ENCODE measurements around the gene TRAPPC1. TPM values are rescaled to one million over a fixed set of nuclear protein-coding genes. Genes with fewer than 3 reads are reported as not detected.

Gene TRAPPC1
- total RNA-seq, 2 experiments from 2014 or later = 39.3 to 39.5 TPM

GRCh38 chr17:7916385-7916682 lies 15.4 kb downstream of the TRAPPC1 start:
- no peaks in the 10 kb centered on the region for H3K9me3 Mint-ChIP-seq
- H3K36me3 Mint-ChIP-seq (ENCODE audit: low read depth) = peaks cover 12% of the 10 kb centered on the region
- peak overlapping the region; percentile 77 for H3K4me3 Mint-ChIP-seq
- peak overlapping the region; percentile 90 for H3K27ac Mint-ChIP-seq
- TF ChIP-seq, protein P1, sequence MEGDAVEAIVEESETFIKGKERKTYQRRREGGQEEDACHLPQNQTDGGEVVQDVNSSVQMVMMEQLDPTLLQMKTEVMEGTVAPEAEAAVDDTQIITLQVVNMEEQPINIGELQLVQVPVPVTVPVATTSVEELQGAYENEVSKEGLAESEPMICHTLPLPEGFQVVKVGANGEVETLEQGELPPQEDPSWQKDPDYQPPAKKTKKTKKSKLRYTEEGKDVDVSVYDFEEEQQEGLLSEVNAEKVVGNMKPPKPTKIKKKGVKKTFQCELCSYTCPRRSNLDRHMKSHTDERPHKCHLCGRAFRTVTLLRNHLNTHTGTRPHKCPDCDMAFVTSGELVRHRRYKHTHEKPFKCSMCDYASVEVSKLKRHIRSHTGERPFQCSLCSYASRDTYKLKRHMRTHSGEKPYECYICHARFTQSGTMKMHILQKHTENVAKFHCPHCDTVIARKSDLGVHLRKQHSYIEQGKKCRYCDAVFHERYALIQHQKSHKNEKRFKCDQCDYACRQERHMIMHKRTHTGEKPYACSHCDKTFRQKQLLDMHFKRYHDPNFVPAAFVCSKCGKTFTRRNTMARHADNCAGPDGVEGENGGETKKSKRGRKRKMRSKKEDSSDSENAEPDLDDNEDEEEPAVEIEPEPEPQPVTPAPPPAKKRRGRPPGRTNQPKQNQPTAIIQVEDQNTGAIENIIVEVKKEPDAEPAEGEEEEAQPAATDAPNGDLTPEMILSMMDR (IDR thresholded peaks at IDR 0.05) = no peak
- Histone ChIP-seq H3K4me1 (ENCODE audit: insufficient read depth, low read length) (peaks cover 35% of the 10 kb centered on the region), H3K9me3 (ENCODE audit: control insufficient read depth in 1 of 2, insufficient read depth in 1 of 2, low read length in 2 of 2) (no peaks in the 10 kb centered on the region), H3K27me3 (ENCODE audit: control insufficient read depth in 1 of 2, insufficient read depth in 2 of 2, low read length in 2 of 2) (no peaks in the 10 kb centered on the region), H3K36me3 (ENCODE audit: insufficient read depth, low read length) (peaks cover 14% of the 10 kb centered on the region), H3K4me3 (ENCODE audit: low read length) (peak overlapping the region; percentile 77), H3K27ac (ENCODE audit: low read depth in 1 of 2, low read length in 2 of 2) (peak overlapping the region; percentile 64 to 77)
- no peak for DNase-seq
- H3K27me3 Mint-ChIP-seq = no peaks in the 10 kb centered on the region
- peaks cover 30% of the 10 kb centered on the region for H3K4me1 Mint-ChIP-seq (ENCODE audit: low read depth)
- CTCF ChIA-PET = interaction anchor here (0.9 to 3.8 kb wide), 5 partner anchors 16 to 141 kb away, joined by 4 to 50 read pairs (median 6); partner anchors contain the start of genes CNTROB and TRAPPC1
- ATAC-seq (ENCODE audit: poor library complexity) = no peak
- POLR2A ChIA-PET = interaction anchor here (0.6 to 4.3 kb wide), 24 partner anchors 10 to 305 kb away, joined by 3 to 60 read pairs (median 4); partner anchors contain the start of genes CNTROB, CYB5D1, KCNAB3 and NAA38
- intact Hi-C loops (cut with DNase I, micrococcal nuclease) = loop anchor here (1.0 to 10.0 kb wide), 4 partner anchors 14 to 92 kb away; partner anchors contain the start of gene CNTROB (in 1 of the 2)

DNA sequence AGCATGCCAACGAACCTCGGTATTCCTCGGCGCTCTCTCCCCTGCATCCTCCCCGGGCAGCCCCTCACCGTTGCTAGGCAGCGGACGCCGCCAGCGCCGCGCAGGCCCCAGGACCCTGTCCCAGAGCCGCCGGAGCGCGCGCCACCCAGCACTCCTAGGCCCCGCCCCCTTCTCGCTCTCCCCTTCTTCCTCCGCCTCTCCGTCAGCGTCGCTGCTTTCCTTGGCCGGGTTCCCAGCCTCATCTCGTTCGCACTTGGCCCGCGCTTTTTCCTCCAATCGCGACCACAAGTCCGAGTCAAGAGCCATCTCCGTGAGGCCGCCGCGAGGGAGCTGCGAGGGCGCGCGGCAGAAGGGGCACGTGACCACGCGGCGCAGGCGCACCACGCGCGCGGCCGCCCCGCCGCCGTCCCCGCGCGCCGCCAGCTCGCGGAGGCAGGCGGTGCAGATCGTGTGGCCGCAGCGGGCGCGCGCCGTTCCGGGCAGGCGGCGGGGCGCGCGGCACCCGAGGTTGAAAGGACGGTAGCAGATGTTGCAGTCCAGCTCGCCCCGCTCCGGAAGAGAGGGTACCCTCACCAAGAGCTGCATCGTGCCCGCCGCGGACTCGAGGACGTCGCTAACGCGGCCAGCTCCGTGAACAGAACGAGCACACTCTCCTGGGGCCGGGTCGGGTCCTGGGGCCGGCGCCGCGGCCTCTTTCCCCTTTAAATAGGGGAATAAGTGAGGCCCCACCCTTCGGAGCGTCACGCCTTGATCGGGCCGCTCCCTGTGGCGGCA lies 15.9 kb downstream of the TRAPPC1 start, which contains the start of gene RNF227:
Gene RNF227, minus strand, starts transcription at position 679 of the 774 bp plus-strand sequence. Its CDS starts 94 bp downstream, at position 585.
- CTCF ChIA-PET = interaction anchor here (0.9 to 3.8 kb wide), 5 partner anchors 16 to 141 kb away, joined by 4 to 50 read pairs (median 6); partner anchors contain the start of genes CNTROB and TRAPPC1
- peak; percentile 68 to 94 (median 74) for DNase-seq
- intact Hi-C loops (cut with DNase I, micrococcal nuclease) = loop anchor here (1.0 to 10.0 kb wide), 5 partner anchors 15 to 91 kb away; partner anchors contain the start of genes CHD3 (in 1 of the 2) and CNTROB (in 1 of the 2)
- H3K27me3 Mint-ChIP-seq = no peaks in the 10 kb centered on the region
- Histone ChIP-seq H3K9me3 (ENCODE audit: control insufficient read depth in 1 of 2, insufficient read depth in 1 of 2, low read length in 2 of 2) (no peaks in the 10 kb centered on the region), H3K36me3 (ENCODE audit: insufficient read depth, low read length) (peaks cover 20% of the 10 kb centered on the region), H3K27ac (ENCODE audit: low read depth in 1 of 2, low read length in 2 of 2) (peak within 1 kb of the TSS; percentile 71 to 80), H3K27me3 (ENCODE audit: control insufficient read depth in 1 of 2, insufficient read depth in 2 of 2, low read length in 2 of 2) (no peaks in the 10 kb centered on the region), H3K4me3 (ENCODE audit: low read length) (peak within 1 kb of the TSS; percentile 77), H3K4me1 (ENCODE audit: insufficient read depth, low read length) (peaks cover 35% of the 10 kb centered on the region)
- TF ChIP-seq, protein P1 (IDR thresholded peaks at IDR 0.05) = no peak
- H3K9me3 Mint-ChIP-seq = no peaks in the 10 kb centered on the region
- peaks cover 17% of the 10 kb centered on the region for H3K36me3 Mint-ChIP-seq (ENCODE audit: low read depth)
- POLR2A ChIA-PET = interaction anchor here (0.6 to 4.3 kb wide), 27 partner anchors 11 to 305 kb away, joined by 3 to 60 read pairs (median 4); partner anchors contain the start of genes CNTROB, CYB5D1, KCNAB3 and NAA38
- peaks cover 30% of the 10 kb centered on the region for H3K4me1 Mint-ChIP-seq (ENCODE audit: low read depth)
- peak; percentile 73 for ATAC-seq (ENCODE audit: poor library complexity)
- H3K27ac Mint-ChIP-seq = peak within 1 kb of the TSS; percentile 90
- peak within 1 kb of the TSS; percentile 89 for H3K4me3 Mint-ChIP-seq

DNA sequence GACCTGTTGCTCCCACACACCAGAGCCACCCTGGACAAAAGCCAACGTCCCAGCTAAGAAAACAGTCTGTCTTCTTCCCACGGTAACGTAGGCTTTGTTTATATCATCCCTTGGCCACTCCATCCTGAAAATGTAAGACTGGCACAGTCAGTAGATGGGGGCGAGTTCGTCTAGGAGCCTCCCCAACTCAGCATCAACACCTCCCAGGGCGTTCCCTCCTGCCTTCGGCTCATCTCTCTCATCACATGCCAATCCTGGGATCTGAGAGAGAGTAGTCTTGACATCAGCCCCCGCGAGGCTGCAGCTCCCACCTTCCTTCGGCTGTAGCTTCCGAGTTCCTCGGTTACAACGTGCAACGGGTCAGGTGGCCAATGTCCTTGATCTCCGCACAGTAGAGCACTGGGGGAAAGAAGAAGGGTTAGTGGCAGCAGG lies 16.6 kb downstream of the TRAPPC1 start:
- H3K9me3 ChIP-seq (ENCODE audit: control insufficient read depth in 1 of 2, insufficient read depth in 1 of 2, low read length in 2 of 2) = no peaks in the 10 kb centered on the region
- ATAC-seq (ENCODE audit: poor library complexity) (no peak), DNase-seq (no peak)
- H3K4me3 Mint-ChIP-seq = peak overlapping the region; percentile 89
- intact Hi-C loops (cut with DNase I, micrococcal nuclease) = loop anchor here (2.0 to 10.0 kb wide), 3 partner anchors 26 to 90 kb away; partner anchors contain the start of gene CHD3 (in 1 of the 2)
- H3K27me3 Mint-ChIP-seq = no peaks in the 10 kb centered on the region
- H3K4me1 ChIP-seq (ENCODE audit: insufficient read depth, low read length) = peaks cover 35% of the 10 kb centered on the region
- peaks cover 23% of the 10 kb centered on the region for H3K36me3 Mint-ChIP-seq (ENCODE audit: low read depth)
- TF ChIP-seq, protein P1 (IDR thresholded peaks at IDR 0.05) = no peak
- peak overlapping the region; percentile 71 to 80 for H3K27ac ChIP-seq (ENCODE audit: low read depth in 1 of 2, low read length in 2 of 2)
- peak overlapping the region; percentile 77 for H3K4me3 ChIP-seq (ENCODE audit: low read length)
- peaks cover 30% of the 10 kb centered on the region for H3K4me1 Mint-ChIP-seq (ENCODE audit: low read depth)
- peak overlapping the region; percentile 88 for H3K27ac Mint-ChIP-seq
- POLR2A ChIA-PET = interaction anchor here (0.7 to 4.3 kb wide), 17 partner anchors 16 to 264 kb away, joined by 3 to 60 read pairs (median 5); partner anchors contain the start of genes CNTROB, CYB5D1, KCNAB3 and NAA38
- CTCF ChIA-PET = interaction anchor here (1.3 to 3.8 kb wide), 4 partner anchors 17 to 142 kb away, joined by 5 to 50 read pairs (median 6); partner anchors contain the start of genes CNTROB and TRAPPC1
- peaks cover 26% of the 10 kb centered on the region for H3K36me3 ChIP-seq (ENCODE audit: insufficient read depth, low read length)
- no peaks in the 10 kb centered on the region for H3K9me3 Mint-ChIP-seq
- H3K27me3 ChIP-seq (ENCODE audit: control insufficient read depth in 1 of 2, insufficient read depth in 2 of 2, low read length in 2 of 2) = no peaks in the 10 kb centered on the region

All from CD4-positive, alpha-beta T cell (primary cell).